K562 (cell line): ENCODE data around the gene USP50. TPM values are rescaled to one million over a fixed set of nuclear protein-coding genes. Genes with fewer than 3 reads are reported as not detected.

ENCODE experiments used
- DIDO1 ChIP-seq: fragments of 450-650 bp; IDR thresholded peaks from 2 replicates; pipeline ENCODE4 v1.6.1; 2016; ENCODE audit warnings: low read depth, missing biosample characterization, missing genetic modification characterization
- MAFG ChIP-seq: fragments of 450-650 bp; conservative IDR thresholded peaks from 2 replicates; pipeline ENCODE4 v1.6.1; 2016; ENCODE audit warnings: missing genetic modification characterization, missing compliant biosample characterization
- MAFK ChIP-seq: IDR thresholded peaks from 2 replicates; pipeline ENCODE4 v1.6.1; 2011; ENCODE audit warnings: low read length, improper control_type of control experiment
- ZNF311 ChIP-seq: fragments of 250-450 bp; sonication (Bioruptor Pico); IDR thresholded peaks from 2 replicates; pipeline ENCODE4 v1.4.0; 2020; ENCODE audit warnings: mild to moderate bottlenecking, moderate library complexity
- polyA plus RNA-seq, 8 experiments: library from polyadenylated mRNA; depleted of rRNA in 4 of 8; stranded (reverse) in 5 of 8; unstranded in 3 of 8; fragments of >200 nt; fragmentation: Nextera tagmentation in 2 of 8; fragmentation: Illumina TruSeq in 1 of 8; extraction: Ambion mirVana in 2 of 8; extraction: Trizol in 1 of 8; gene quantifications; 2 replicates each; pipeline versions ENCODE4 v1.2.1 to v1.2.3, GENCODE V29; 2011 to 2014; ENCODE audit warnings: inconsistent platforms in 1 of 8, missing spikeins in 1 of 8
- total RNA-seq, 7 experiments: library from RNA; depleted of rRNA in 6 of 7; stranded (reverse); fragments of >200 nt in 6 of 7; fragmentation: Illumina TruSeq in 2 of 7; extraction: Trizol in 2 of 7; gene quantifications; 2 replicates each; pipeline versions ENCODE4 v1.2.1 to v1.2.3, GENCODE V29; 2011 to 2021; ENCODE audit warnings: low replicate concordance in 1 of 7
- TF ChIP-seq, protein P1 (sequence below): IDR thresholded peaks from 2 replicates; pipeline ENCODE4 v1.6.1; 2014; ENCODE audit warnings: antibody characterized with exemption
- TF ChIP-seq, protein P2 (sequence below): fragments of 250-450 bp; sonication (Bioruptor Pico); IDR thresholded peaks from 2 replicates; pipeline ENCODE4 v1.4.0; 2020
- TF ChIP-seq, protein P3 (sequence below): IDR thresholded peaks from 3 replicates; pipeline ENCODE4 v1.6.1; 2011; ENCODE audit warnings: borderline replicate concordance, mild to moderate bottlenecking; ENCODE audit not compliant: insufficient read length, insufficient read depth
- TF ChIP-seq, protein P4 (sequence below): fragments of 200-800 bp; sonication (Bioruptor generic); IDR thresholded peaks from 2 replicates; pipeline ENCODE4 v1.6.1; 2017; ENCODE audit warnings: missing genetic modification characterization, missing compliant biosample characterization

USP50 gene
- total and polyA plus RNA-seq, 9 of the 15 experiments (the other 6 are each of a cell fraction or from before 2014, with no cell fraction given): not detected

DNA sequence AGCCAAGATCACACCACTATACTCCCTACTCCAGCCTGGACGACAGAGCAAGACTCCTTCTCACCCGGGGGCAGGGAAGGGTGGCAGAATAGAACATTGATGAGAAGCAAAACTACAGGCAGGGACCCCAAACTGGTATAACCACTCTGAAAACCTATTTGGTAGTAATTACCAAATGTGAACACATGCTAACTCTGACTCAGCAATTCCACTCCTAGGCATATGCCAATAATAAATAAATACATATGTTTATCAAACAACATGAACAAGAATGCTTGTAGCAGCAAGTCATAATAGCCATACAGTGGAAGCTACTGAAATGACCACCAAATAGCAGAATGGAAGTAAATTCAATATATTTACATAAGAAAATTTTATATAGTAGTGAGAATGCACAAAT is 31.0 kb upstream of the USP50 start (continued):
- TF ChIP-seq, protein P1, sequence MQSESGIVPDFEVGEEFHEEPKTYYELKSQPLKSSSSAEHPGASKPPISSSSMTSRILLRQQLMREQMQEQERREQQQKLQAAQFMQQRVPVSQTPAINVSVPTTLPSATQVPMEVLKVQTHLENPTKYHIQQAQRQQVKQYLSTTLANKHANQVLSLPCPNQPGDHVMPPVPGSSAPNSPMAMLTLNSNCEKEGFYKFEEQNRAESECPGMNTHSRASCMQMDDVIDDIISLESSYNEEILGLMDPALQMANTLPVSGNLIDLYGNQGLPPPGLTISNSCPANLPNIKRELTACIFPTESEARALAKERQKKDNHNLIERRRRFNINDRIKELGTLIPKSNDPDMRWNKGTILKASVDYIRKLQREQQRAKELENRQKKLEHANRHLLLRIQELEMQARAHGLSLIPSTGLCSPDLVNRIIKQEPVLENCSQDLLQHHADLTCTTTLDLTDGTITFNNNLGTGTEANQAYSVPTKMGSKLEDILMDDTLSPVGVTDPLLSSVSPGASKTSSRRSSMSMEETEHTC: no peak
- TF ChIP-seq, protein P2, sequence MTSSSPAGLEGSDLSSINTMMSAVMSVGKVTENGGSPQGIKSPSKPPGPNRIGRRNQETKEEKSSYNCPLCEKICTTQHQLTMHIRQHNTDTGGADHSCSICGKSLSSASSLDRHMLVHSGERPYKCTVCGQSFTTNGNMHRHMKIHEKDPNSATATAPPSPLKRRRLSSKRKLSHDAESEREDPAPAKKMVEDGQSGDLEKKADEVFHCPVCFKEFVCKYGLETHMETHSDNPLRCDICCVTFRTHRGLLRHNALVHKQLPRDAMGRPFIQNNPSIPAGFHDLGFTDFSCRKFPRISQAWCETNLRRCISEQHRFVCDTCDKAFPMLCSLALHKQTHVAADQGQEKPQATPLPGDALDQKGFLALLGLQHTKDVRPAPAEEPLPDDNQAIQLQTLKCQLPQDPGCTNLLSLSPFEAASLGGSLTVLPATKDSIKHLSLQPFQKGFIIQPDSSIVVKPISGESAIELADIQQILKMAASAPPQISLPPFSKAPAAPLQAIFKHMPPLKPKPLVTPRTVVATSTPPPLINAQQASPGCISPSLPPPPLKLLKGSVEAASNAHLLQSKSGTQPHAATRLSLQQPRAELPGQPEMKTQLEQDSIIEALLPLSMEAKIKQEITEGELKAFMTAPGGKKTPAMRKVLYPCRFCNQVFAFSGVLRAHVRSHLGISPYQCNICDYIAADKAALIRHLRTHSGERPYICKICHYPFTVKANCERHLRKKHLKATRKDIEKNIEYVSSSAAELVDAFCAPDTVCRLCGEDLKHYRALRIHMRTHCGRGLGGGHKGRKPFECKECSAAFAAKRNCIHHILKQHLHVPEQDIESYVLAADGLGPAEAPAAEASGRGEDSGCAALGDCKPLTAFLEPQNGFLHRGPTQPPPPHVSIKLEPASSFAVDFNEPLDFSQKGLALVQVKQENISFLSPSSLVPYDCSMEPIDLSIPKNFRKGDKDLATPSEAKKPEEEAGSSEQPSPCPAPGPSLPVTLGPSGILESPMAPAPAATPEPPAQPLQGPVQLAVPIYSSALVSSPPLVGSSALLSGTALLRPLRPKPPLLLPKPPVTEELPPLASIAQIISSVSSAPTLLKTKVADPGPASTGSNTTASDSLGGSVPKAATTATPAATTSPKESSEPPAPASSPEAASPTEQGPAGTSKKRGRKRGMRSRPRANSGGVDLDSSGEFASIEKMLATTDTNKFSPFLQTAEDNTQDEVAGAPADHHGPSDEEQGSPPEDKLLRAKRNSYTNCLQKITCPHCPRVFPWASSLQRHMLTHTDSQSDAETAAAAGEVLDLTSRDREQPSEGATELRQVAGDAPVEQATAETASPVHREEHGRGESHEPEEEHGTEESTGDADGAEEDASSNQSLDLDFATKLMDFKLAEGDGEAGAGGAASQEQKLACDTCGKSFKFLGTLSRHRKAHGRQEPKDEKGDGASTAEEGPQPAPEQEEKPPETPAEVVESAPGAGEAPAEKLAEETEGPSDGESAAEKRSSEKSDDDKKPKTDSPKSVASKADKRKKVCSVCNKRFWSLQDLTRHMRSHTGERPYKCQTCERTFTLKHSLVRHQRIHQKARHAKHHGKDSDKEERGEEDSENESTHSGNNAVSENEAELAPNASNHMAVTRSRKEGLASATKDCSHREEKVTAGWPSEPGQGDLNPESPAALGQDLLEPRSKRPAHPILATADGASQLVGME (CRISPR knock-in tag): no peak
- TF ChIP-seq MAFK: 0 out of 2 replicates have a peak, but pooled peaks have one; percentile 8
- TF ChIP-seq, protein P3, sequence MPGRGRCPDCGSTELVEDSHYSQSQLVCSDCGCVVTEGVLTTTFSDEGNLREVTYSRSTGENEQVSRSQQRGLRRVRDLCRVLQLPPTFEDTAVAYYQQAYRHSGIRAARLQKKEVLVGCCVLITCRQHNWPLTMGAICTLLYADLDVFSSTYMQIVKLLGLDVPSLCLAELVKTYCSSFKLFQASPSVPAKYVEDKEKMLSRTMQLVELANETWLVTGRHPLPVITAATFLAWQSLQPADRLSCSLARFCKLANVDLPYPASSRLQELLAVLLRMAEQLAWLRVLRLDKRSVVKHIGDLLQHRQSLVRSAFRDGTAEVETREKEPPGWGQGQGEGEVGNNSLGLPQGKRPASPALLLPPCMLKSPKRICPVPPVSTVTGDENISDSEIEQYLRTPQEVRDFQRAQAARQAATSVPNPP: no peak
- TF ChIP-seq ZNF311 (CRISPR knock-in tag): no peak
- TF ChIP-seq, protein P4, sequence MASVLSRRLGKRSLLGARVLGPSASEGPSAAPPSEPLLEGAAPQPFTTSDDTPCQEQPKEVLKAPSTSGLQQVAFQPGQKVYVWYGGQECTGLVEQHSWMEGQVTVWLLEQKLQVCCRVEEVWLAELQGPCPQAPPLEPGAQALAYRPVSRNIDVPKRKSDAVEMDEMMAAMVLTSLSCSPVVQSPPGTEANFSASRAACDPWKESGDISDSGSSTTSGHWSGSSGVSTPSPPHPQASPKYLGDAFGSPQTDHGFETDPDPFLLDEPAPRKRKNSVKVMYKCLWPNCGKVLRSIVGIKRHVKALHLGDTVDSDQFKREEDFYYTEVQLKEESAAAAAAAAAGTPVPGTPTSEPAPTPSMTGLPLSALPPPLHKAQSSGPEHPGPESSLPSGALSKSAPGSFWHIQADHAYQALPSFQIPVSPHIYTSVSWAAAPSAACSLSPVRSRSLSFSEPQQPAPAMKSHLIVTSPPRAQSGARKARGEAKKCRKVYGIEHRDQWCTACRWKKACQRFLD (CRISPR knock-in tag): no peak
- TF ChIP-seq MAFG (tag): peak; percentile 48
- no peak for TF ChIP-seq DIDO1
